ENCODE results near the gene TMC8. TPM values are rescaled to one million over a fixed set of nuclear protein-coding genes. Genes with fewer than 3 reads are reported as not detected.
"Not testable (repeated sequence)": the region's sequence is repeated elsewhere in the genome, so short reads cannot be mapped to it uniquely, and the experiment has no call there.

TMC8 gene, protein sequence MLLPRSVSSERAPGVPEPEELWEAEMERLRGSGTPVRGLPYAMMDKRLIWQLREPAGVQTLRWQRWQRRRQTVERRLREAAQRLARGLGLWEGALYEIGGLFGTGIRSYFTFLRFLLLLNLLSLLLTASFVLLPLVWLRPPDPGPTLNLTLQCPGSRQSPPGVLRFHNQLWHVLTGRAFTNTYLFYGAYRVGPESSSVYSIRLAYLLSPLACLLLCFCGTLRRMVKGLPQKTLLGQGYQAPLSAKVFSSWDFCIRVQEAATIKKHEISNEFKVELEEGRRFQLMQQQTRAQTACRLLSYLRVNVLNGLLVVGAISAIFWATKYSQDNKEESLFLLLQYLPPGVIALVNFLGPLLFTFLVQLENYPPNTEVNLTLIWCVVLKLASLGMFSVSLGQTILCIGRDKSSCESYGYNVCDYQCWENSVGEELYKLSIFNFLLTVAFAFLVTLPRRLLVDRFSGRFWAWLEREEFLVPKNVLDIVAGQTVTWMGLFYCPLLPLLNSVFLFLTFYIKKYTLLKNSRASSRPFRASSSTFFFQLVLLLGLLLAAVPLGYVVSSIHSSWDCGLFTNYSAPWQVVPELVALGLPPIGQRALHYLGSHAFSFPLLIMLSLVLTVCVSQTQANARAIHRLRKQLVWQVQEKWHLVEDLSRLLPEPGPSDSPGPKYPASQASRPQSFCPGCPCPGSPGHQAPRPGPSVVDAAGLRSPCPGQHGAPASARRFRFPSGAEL
- polyA plus RNA-seq (2013, experiment 1 of 4), result not detected
- not detected for polyA plus RNA-seq (2013, experiment 2 of 4)
- polyA plus RNA-seq (2013, experiment 3 of 4), result not detected
- 0.08 TPM for polyA plus RNA-seq (2013, experiment 4 of 4)

DNA sequence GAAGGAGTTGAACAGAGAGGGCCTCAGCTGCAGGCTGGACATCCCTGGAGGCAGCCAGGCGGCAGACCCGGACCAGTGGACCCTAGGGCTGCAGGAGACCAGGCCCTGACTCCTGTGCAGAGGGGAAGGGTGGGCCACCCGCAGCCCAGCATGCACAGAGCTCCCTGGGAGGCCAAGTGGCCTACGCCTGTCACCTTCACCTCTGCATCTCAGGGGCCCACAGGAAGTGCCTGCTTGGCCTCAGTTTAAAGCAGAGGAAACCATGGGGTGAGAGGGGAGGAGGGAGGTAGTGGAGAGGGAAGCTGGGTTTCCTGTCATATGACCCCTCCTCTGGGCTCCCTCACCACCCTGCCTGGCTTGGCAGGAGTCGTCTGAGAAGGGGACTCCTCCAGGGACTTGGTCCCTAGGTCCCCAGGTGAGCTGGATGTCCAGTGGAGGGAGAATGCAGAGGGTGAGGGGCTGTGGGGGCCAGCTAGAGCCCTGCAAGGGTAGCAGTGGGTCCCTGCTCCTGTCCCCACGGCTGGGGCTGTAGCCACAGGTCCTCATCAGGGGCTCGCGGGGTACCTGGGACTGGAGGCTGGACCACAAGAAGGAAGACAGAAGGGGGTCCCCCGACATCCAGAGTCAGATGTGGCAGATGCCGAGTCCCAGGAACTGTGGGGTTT lies at the start of gene TMC8:
TSS of gene TMC8 (plus strand) at position 335 of the 665 bp plus-strand sequence. CDS start 818 bp downstream, outside the sequence.
- 82 to 90% methylated on average over 10 of the region's 10 CpGs for WGBS, 2 experiments
- Histone ChIP-seq H3K4me3 (ENCODE audit: insufficient read depth, low read depth, low read length) (no peak within 1 kb of the TSS), H3K27me3 (ENCODE audit: control insufficient read depth, insufficient read depth, low read length, poor library complexity, severe bottlenecking) (peaks cover 64% of the 10 kb centered on the region)

DNA sequence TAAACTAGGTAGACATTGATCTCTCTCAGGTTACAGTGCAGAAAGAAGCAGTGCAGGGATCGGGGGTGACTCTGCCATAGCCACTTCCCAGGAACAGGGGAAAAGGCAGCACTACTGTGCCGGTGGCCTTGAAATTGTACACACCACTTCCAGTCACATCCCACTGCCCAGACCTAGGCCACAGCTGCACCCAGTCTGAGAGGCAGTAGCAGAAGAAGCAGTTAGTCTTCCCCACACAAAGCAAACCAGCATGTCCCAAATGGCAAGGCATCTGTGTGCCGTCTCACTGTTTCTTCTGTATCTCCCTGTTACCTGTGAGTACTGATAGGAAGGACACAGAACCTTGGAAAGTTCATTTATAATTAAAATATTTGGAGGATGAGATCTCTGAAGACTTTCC lies 49.0 kb upstream of the TMC8 start:
- Histone ChIP-seq H3K4me1 (ENCODE audit: control insufficient read depth, insufficient read depth, low read length) (no peaks in the 10 kb centered on the region), H3K27me3 (ENCODE audit: control insufficient read depth, insufficient read depth, low read length, poor library complexity, severe bottlenecking) (no peaks in the 10 kb centered on the region), H3K9me3 (ENCODE audit: control insufficient read depth, low read length) (no peaks in the 10 kb centered on the region), H3K36me3 (ENCODE audit: control insufficient read depth, insufficient read depth, low read length) (peaks cover 16% of the 10 kb centered on the region), H3K4me3 (ENCODE audit: insufficient read depth, low read depth, low read length) (no peak overlapping the region), H3K27ac (ENCODE audit: insufficient read depth, low read depth, low read length, poor library complexity, severe bottlenecking) (no peak overlapping the region)
- WGBS, 2 experiments, result 93 to 94% methylated on average over 3 of the region's 3 CpGs

More for the DNA sequence above, at the start of gene TMC8:
- peaks cover 9% of the 10 kb centered on the region for H3K4me1 ChIP-seq (ENCODE audit: control insufficient read depth, insufficient read depth, low read length)
- H3K9me3 ChIP-seq (ENCODE audit: control insufficient read depth, low read length), result no peaks in the 10 kb centered on the region
- H3K36me3 ChIP-seq (ENCODE audit: control insufficient read depth, insufficient read depth, low read length), result no peaks in the 10 kb centered on the region
- H3K27ac ChIP-seq (ENCODE audit: insufficient read depth, low read depth, low read length, poor library complexity, severe bottlenecking), result no peak within 1 kb of the TSS

DNA sequence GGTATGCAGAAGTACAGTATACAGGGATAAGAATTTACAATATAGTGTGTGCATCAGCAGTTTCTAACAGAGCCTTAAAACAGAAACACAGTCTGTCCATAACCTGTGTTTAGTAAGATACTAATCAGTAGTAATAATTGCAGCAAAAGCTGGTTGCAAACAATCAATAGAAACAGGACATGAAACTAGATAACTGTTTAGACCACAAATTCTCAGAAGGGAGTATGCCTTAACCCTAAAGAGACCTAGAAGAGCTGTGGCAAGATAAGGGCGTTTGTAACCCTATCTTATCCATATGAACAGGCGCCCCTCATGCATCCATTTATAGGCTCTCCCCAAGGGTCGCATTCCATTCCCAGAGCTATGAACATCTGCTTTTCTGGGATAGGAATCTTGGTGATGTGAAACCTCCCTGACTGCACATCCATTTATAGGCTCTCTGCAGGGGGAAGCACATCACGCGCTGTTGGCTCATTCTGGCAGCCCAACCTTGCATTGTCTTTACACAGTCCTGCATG lies 48.2 kb upstream of the TMC8 start:
- 91 to 96% methylated on average over 5 of the region's 5 CpGs for WGBS, 2 experiments
- not testable (repeated sequence) for H3K27ac ChIP-seq (ENCODE audit: insufficient read depth, low read depth, low read length, poor library complexity, severe bottlenecking)

DNA sequence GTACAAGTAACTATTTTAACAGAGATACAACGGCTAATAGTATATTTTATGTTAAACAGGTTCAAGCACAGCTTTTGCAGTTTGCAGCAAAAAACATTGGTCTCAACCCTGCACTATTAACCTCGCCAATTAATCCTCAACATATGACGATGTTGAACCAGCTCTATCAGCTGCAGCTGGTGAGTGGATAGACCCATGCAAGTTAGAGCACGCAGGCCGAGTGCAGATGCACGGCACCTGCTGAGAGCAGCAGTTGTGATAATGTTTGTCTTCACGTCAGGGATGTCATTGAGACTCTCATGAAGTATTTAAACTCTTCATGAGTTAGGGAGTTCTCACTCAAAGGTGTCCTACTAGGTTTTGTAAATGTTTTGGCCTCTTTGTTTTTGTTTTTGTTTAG lies 47.6 kb upstream of the TMC8 start:
- Histone ChIP-seq H3K36me3 (ENCODE audit: control insufficient read depth, insufficient read depth, low read length) (peaks cover 26% of the 10 kb centered on the region), H3K27ac (ENCODE audit: insufficient read depth, low read depth, low read length, poor library complexity, severe bottlenecking) (no peak overlapping the region), H3K9me3 (ENCODE audit: control insufficient read depth, low read length) (no peaks in the 10 kb centered on the region), H3K4me3 (ENCODE audit: insufficient read depth, low read depth, low read length) (no peak overlapping the region), H3K27me3 (ENCODE audit: control insufficient read depth, insufficient read depth, low read length, poor library complexity, severe bottlenecking) (no peaks in the 10 kb centered on the region), H3K4me1 (ENCODE audit: control insufficient read depth, insufficient read depth, low read length) (no peaks in the 10 kb centered on the region)
- 93 to 96% methylated on average over 6 to 7 of the region's 7 CpGs for WGBS, 2 experiments

More for the DNA sequence above, 48.2 kb upstream of the TMC8 start:
- not testable (repeated sequence) for H3K4me3 ChIP-seq (ENCODE audit: insufficient read depth, low read depth, low read length); H3K4me1 ChIP-seq (ENCODE audit: control insufficient read depth, insufficient read depth, low read length); H3K27me3 ChIP-seq (ENCODE audit: control insufficient read depth, insufficient read depth, low read length, poor library complexity, severe bottlenecking); H3K9me3 ChIP-seq (ENCODE audit: control insufficient read depth, low read length)
- peaks cover 25% of the 10 kb centered on the region for H3K36me3 ChIP-seq (ENCODE audit: control insufficient read depth, insufficient read depth, low read length)

DNA sequence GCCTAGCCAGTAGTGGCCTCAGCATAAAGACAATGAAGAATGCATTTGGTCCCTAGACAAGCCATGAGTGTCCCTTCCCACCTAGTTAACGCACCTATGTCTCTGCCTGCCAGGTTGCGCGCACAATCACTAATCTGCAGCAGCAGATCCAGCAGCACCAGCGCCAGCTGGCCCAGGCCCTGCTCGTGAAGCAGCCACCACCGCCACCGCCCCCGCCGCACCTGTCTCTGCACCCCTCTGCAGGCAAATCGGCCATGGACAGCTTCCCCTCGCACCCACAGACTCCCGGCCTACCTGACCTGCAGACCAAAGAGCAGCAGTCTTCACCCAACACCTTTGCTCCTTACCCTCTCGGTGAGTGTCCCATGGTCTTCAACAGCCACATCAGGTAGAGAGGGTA lies 43.8 kb upstream of the TMC8 start:
- Histone ChIP-seq H3K4me1 (ENCODE audit: control insufficient read depth, insufficient read depth, low read length) (no peaks in the 10 kb centered on the region), H3K36me3 (ENCODE audit: control insufficient read depth, insufficient read depth, low read length) (peaks cover 38% of the 10 kb centered on the region), H3K4me3 (ENCODE audit: insufficient read depth, low read depth, low read length) (no peak overlapping the region), H3K9me3 (ENCODE audit: control insufficient read depth, low read length) (no peaks in the 10 kb centered on the region), H3K27ac (ENCODE audit: insufficient read depth, low read depth, low read length, poor library complexity, severe bottlenecking) (no peak overlapping the region), H3K27me3 (ENCODE audit: control insufficient read depth, insufficient read depth, low read length, poor library complexity, severe bottlenecking) (no peaks in the 10 kb centered on the region)
- 96% methylated on average over 13 of the region's 13 CpGs for WGBS, 2 experiments

DNA sequence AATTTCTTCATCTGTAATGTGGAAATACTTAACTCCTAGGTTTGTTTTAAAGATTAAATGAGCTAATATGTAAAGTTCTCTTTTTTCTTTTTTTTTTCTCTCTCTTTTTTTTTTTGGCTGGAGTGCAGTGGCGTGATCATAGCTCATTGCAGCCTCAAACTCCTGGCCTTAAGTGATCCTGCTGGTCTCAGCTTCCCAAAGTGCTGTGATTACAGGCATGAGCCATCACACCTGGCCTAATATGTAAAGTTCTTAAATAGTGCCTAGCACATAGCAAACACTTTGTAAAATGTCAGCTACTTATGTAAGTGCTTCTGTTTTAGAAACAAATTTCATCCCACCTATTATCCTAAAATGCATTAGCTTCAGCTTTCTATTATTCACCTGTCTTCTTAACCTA lies 42.0 kb upstream of the TMC8 start:
- WGBS, 2 experiments, result 87 to 92% methylated on average over 1 of the region's 1 CpG
- Histone ChIP-seq H3K4me3 (ENCODE audit: insufficient read depth, low read depth, low read length) (no peak overlapping the region), H3K4me1 (ENCODE audit: control insufficient read depth, insufficient read depth, low read length) (no peaks in the 10 kb centered on the region), H3K9me3 (ENCODE audit: control insufficient read depth, low read length) (no peaks in the 10 kb centered on the region), H3K27me3 (ENCODE audit: control insufficient read depth, insufficient read depth, low read length, poor library complexity, severe bottlenecking) (no peaks in the 10 kb centered on the region), H3K27ac (ENCODE audit: insufficient read depth, low read depth, low read length, poor library complexity, severe bottlenecking) (no peak overlapping the region), H3K36me3 (ENCODE audit: control insufficient read depth, insufficient read depth, low read length) (peaks cover 50% of the 10 kb centered on the region)

DNA sequence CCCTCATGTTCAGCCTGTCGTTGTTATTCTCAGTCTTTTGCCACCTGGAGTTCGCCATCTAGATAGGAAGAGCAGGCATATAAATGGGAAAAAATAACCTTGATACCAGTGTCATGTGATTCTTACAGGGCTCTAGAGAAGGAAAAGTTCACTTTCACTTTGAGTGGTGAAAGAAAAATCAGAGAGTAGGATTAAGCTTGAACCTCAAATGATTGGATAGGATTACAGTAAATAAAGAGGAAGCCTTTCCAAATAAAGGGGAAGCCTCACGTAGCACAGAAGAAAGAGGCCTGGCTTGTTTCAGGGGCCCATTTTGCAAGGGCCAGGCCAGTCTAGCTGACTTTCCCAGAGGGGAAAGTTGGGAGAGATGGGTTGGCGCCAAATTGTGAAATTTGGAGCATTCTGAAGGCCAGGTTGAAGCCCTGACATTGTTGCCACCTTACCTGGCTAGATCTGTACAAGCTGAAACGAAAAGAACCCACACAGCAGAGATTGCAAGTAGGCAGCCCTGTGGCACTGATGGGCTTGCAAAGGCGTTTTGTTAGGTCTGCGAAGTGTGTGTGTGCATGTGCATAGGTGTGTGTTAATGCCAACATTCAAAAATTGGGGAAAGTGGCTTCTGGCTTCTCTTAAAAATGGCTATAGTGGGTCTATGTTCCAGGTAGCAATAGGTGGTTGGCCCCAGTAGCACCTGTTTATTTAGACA lies 40.8 kb upstream of the TMC8 start:
- WGBS, 2 experiments, result 93 to 94% methylated on average over 7 of the region's 7 CpGs
- H3K36me3 ChIP-seq (ENCODE audit: control insufficient read depth, insufficient read depth, low read length), result peaks cover 60% of the 10 kb centered on the region

DNA sequence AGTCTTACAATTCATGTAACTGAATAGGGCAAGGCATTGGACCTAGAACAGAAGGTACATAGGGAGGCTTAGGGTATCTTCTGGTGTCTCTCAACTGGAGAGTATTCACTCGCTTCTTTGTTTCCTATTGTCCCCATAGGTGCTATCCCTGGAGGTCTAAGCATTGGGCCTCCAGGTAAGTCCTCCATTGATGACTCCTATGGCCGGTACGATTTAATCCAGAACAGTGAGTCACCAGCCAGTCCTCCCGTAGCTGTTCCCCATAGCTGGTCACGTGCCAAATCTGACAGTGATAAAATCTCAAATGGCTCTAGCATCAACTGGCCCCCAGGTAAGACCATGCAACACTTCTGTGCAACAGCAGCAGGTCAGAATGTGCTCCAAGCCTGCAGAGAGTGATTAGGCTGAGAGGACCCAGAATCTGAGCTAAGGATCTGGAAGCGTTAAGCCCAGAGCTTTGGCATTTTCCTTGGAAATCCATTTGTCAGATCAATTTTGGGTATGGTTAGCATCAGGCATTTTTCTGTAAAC lies 37.7 kb upstream of the TMC8 start:
- Histone ChIP-seq H3K4me3 (ENCODE audit: insufficient read depth, low read depth, low read length) (no peak overlapping the region), H3K36me3 (ENCODE audit: control insufficient read depth, insufficient read depth, low read length) (peaks cover 70% of the 10 kb centered on the region), H3K27ac (ENCODE audit: insufficient read depth, low read depth, low read length, poor library complexity, severe bottlenecking) (no peak overlapping the region), H3K27me3 (ENCODE audit: control insufficient read depth, insufficient read depth, low read length, poor library complexity, severe bottlenecking) (no peaks in the 10 kb centered on the region), H3K4me1 (ENCODE audit: control insufficient read depth, insufficient read depth, low read length) (no peaks in the 10 kb centered on the region), H3K9me3 (ENCODE audit: control insufficient read depth, low read length) (no peaks in the 10 kb centered on the region)
- 94% methylated on average over 6 of the region's 6 CpGs for WGBS, 2 experiments

More for the DNA sequence above, 40.8 kb upstream of the TMC8 start:
- Histone ChIP-seq H3K4me3 (ENCODE audit: insufficient read depth, low read depth, low read length) (no peak overlapping the region), H3K27ac (ENCODE audit: insufficient read depth, low read depth, low read length, poor library complexity, severe bottlenecking) (no peak overlapping the region), H3K4me1 (ENCODE audit: control insufficient read depth, insufficient read depth, low read length) (no peaks in the 10 kb centered on the region), H3K9me3 (ENCODE audit: control insufficient read depth, low read length) (no peaks in the 10 kb centered on the region), H3K27me3 (ENCODE audit: control insufficient read depth, insufficient read depth, low read length, poor library complexity, severe bottlenecking) (no peaks in the 10 kb centered on the region)

DNA sequence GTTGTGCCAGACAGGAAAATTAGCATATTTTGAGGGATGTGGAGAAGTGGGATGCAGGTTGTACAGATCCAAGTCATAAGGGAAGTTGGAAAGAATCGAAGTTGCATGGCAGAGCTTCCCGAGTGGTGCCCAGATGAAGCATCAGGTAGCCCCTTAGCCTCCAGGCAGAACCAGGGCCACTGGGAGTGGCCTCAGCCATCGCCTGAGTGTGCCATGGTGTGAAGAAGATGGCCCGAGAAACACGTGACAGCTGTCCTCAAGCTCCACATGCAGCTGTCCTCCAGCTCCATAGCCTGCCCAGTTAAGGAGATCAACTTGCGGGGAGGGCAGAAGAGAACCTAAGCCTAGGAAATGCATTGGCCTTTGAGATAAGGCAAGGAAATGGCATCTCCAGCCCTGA lies 35.5 kb upstream of the TMC8 start:
- Histone ChIP-seq H3K27me3 (ENCODE audit: control insufficient read depth, insufficient read depth, low read length, poor library complexity, severe bottlenecking) (no peaks in the 10 kb centered on the region), H3K36me3 (ENCODE audit: control insufficient read depth, insufficient read depth, low read length) (peaks cover 73% of the 10 kb centered on the region), H3K4me1 (ENCODE audit: control insufficient read depth, insufficient read depth, low read length) (no peaks in the 10 kb centered on the region), H3K4me3 (ENCODE audit: insufficient read depth, low read depth, low read length) (no peak overlapping the region), H3K27ac (ENCODE audit: insufficient read depth, low read depth, low read length, poor library complexity, severe bottlenecking) (no peak overlapping the region), H3K9me3 (ENCODE audit: control insufficient read depth, low read length) (no peaks in the 10 kb centered on the region)
- 92 to 94% methylated on average over 6 of the region's 6 CpGs for WGBS, 2 experiments

Measured in ectodermal cell (in vitro differentiated cells).